Activated CD4-positive, alpha-beta T cell treated with anti-CD3 and anti-CD28 coated beads for 36 hours (primary cell): ENCODE data around the gene HELQ. TPM values are rescaled to one million over a fixed set of nuclear protein-coding genes. Genes with fewer than 3 reads are reported as not detected.
"Not testable (repeated sequence)": the region's sequence is repeated elsewhere in the genome, so short reads cannot be mapped to it uniquely, and the experiment has no call there.

Experiments used
- ATAC-seq: fragments of 200-7000 bp; cut with Tn5 transposase; one replicate; pipeline ENCODE4 v1.10.0; 2021; ENCODE audit warnings: mild to moderate bottlenecking, moderate library complexity
- CTCF ChIA-PET: fragments of 350-600 bp; sonication (Branson Sonifier 250); formaldehyde crosslinking; loops from one replicate; lab custom pipeline; 2021; ENCODE audit warnings: antibody characterized with exemption; lab: Charles Lee
- POLR2A ChIA-PET: fragments of 350-600 bp; sonication (Branson Sonifier 250); formaldehyde crosslinking; loops from one replicate; lab custom pipeline; 2021; ENCODE audit warnings: antibody characterized with exemption, inconsistent platforms; lab: Charles Lee
- DNase-seq: peaks from one replicate; pipeline ENCODE4 v3.0.0-alpha.2; 2020
- H3K27ac Mint-ChIP-seq: one replicate; pipeline ENCODE4 v1.8.0; 2021; ENCODE audit warnings: mixed read lengths
- H3K27me3 Mint-ChIP-seq: one replicate; pipeline ENCODE4 v1.8.0; 2021; ENCODE audit warnings: mixed read lengths
- H3K36me3 Mint-ChIP-seq: one replicate; pipeline ENCODE4 v1.8.0; 2021; ENCODE audit warnings: low read depth, mixed read lengths
- H3K4me1 Mint-ChIP-seq: one replicate; pipeline ENCODE4 v1.8.0; 2021; ENCODE audit warnings: mixed read lengths
- H3K4me3 Mint-ChIP-seq: one replicate; pipeline ENCODE4 v1.8.0; 2021; ENCODE audit warnings: mild to moderate bottlenecking, moderate library complexity, mixed read lengths
- H3K9me3 Mint-ChIP-seq: one replicate; pipeline ENCODE4 v1.8.0; 2021; ENCODE audit warnings: low read depth, mixed read lengths
- intact Hi-C, 2 experiments: fragments of 100-400 bp; cut with DNase I in 1 of 2; cut with micrococcal nuclease in 1 of 2; formaldehyde crosslinking; loops; one replicate each; pipeline versions ENCODE4 v1.14.2 to v1.15.1; 2022 to 2024; cut with DNase I, micrococcal nuclease
- total RNA-seq, 2 experiments: library from RNA; stranded (reverse); gene quantifications; one replicate each; pipeline ENCODE4 v1.2.3, GENCODE V29; 2021

HELQ gene
- total RNA-seq, 2 experiments from 2014 or later, result 9.3 to 10.1 TPM

DNA sequence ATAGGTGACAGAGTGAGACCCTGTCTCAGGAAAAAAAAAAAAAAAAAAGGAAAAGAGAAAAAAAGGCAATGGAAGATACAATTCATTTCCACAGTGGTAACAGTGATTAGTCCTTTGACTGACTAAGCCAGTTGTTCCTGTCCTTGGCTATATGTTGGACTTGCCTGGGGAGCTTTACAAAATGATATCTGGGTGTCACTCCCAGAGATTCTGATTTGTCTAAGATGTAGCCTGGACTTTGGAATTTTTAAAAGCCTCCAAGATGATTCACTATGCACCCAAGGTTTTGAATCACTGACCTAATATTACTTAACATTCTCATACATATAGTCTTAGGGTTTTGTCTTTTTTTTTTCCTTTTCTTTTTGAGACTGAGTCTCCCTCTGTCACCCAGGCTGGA, 16.9 kb downstream of the HELQ start:
- no peak for DNase-seq
- peaks cover 3% of the 10 kb centered on the region for H3K4me1 Mint-ChIP-seq
- H3K4me3 Mint-ChIP-seq, result no peak overlapping the region
- no peaks in the 10 kb centered on the region for H3K9me3 Mint-ChIP-seq
- no peaks in the 10 kb centered on the region for H3K27me3 Mint-ChIP-seq
- H3K36me3 Mint-ChIP-seq, result peaks cover 23% of the 10 kb centered on the region
- H3K27ac Mint-ChIP-seq, result no peak overlapping the region
- CTCF ChIA-PET, result no interaction called here
- intact Hi-C loops, result no loop called here
- no peak for ATAC-seq
- POLR2A ChIA-PET, result no interaction called here

DNA sequence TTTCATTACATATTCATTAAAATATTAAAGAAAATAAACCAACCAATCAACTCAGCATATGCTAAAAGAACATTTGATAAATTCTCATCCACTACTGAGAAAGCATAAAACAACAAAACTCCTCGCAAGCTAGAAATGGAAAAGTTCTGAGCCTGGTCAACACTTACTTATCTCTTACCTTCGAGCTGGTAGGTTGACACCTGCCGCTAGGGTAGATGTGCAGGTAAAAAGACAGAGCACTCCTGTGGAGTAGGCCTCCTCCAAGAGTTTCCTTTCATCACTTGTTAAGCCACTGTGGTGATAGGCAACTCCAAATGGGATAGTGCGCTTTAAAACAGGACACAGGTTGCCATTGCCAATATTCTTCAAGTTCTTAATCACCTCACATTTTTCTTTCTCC, 18.9 kb downstream of the HELQ start:
- no peak for DNase-seq
- H3K36me3 Mint-ChIP-seq, result peaks cover 18% of the 10 kb centered on the region
- no peak overlapping the region for H3K27ac Mint-ChIP-seq
- H3K9me3 Mint-ChIP-seq, result no peaks in the 10 kb centered on the region
- H3K4me1 Mint-ChIP-seq, result peaks cover 3% of the 10 kb centered on the region
- no peak overlapping the region for H3K4me3 Mint-ChIP-seq
- no peak for ATAC-seq
- intact Hi-C loops, result no loop called here
- CTCF ChIA-PET, result interaction anchor here (1.0 kb wide), 1 partner anchor 19 kb away, joined by 3 read pairs; no protein-coding TSS in a partner anchor
- POLR2A ChIA-PET, result no interaction called here
- no peaks in the 10 kb centered on the region for H3K27me3 Mint-ChIP-seq

DNA sequence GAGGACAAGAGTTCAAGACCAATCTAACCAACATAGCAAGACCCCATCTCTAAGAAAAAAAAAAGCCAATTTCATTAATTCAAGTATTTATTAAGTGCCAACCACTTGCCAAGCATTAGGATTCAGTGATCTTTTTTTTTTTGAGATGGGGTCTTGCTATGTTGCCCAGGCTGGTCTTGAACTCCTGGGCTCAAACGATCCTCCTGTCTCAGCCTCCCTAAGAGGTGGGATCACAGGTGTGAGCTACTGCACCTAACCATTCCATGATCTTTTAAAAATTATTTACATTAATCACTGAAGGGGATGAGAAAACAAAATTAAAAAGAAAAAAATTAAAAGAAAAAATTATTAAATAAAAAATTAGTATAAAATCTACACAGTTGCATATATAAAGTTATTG, 24.4 kb downstream of the HELQ start:
- no peak overlapping the region for H3K27ac Mint-ChIP-seq
- no peaks in the 10 kb centered on the region for H3K9me3 Mint-ChIP-seq
- H3K4me3 Mint-ChIP-seq, result no peak overlapping the region
- ChIA-PET POLR2A (no interaction called here), CTCF (no interaction called here)
- DNase-seq (no peak), ATAC-seq (no peak)
- H3K4me1 Mint-ChIP-seq, result peaks cover 5% of the 10 kb centered on the region
- H3K36me3 Mint-ChIP-seq, result peaks cover 21% of the 10 kb centered on the region
- intact Hi-C loops, result no loop called here
- no peaks in the 10 kb centered on the region for H3K27me3 Mint-ChIP-seq

DNA sequence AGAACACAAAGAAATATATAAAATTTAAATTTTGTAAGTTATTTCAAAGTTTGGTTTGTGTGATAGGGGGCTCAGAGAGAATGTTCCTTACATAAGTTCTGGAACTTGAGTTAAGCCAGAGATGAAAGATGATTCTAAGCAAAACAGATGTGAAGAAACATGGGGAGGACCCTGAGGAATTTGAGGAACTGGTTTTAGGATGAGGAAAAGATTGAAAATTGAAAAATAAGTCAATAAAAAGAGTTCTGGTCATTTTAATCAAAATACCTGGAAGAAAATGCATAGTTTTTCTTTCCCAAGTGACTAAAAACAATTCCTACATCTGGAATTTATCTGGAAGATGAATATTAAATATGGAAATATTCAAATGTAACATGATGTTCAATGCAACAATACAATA, 37.4 kb downstream of the HELQ start:
- H3K9me3 Mint-ChIP-seq, result no peaks in the 10 kb centered on the region
- POLR2A ChIA-PET, result no interaction called here
- intact Hi-C loops, result no loop called here

DNA sequence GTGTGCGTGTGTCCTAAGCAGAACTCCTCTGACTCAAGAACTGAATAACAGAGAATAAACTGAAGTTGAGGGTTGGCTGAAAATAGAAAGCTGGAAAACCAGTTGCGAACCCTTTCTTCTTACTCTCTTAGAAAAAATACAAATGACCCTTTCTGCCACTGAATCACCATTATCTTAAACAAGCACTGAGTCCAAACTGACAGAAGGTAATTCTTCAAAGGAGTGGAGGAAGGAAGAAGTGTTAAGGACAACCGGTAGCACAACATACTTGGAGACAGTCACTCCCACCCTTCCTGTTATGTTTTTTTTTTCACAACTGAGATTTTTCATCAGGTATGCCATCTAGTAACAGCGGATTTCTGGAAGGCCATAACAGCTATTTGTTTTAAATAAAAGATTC, 38.1 kb downstream of the HELQ start:
- ChIA-PET CTCF (interaction anchor here (1.1 to 1.4 kb wide), 2 partner anchors 9 to 19 kb away, joined by 3 read pairs; no protein-coding TSS in a partner anchor), POLR2A (no interaction called here)
- Mint-ChIP-seq H3K27me3 (no peaks in the 10 kb centered on the region), H3K27ac (peak overlapping the region; percentile 31), H3K4me1 (no peaks in the 10 kb centered on the region), H3K4me3 (no peak overlapping the region), H3K36me3 (peaks cover 22% of the 10 kb centered on the region), H3K9me3 (no peaks in the 10 kb centered on the region)
- ATAC-seq (no peak), DNase-seq (no peak)
- intact Hi-C loops, result no loop called here

More for the DNA sequence above, 37.4 kb downstream of the HELQ start:
- CTCF ChIA-PET, result interaction anchor here (1.1 to 1.4 kb wide), 2 partner anchors 9 to 19 kb away, joined by 3 read pairs; no protein-coding TSS in a partner anchor
- Mint-ChIP-seq H3K4me1 (no peaks in the 10 kb centered on the region), H3K27me3 (no peaks in the 10 kb centered on the region), H3K4me3 (no peak overlapping the region), H3K27ac (no peak overlapping the region), H3K36me3 (peaks cover 23% of the 10 kb centered on the region)
- no peak for DNase-seq
- ATAC-seq, result no peak

DNA sequence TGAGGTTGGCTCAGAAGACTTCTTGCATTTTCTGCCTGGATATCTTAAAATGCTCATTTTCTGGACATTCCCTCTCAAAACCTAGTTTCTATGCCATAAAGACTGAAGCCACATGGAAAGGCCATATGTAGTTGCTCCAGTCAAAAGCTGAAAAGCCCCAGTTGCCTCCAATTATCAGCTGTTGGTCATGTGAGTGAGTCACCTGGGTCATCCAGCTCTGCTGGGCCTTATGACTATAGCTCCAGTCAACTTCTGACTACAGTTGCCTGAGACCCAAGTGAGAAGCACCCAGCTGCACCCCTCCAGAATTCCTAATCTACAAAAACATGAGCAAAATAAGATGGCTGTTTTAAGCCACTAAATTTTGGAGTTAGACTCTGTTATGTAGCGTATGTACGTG, 41.9 kb downstream of the HELQ start:
- intact Hi-C loops, result no loop called here
- DNase-seq (no peak), ATAC-seq (no peak)
- H3K4me3 Mint-ChIP-seq, result no peak overlapping the region
- ChIA-PET CTCF (interaction anchor here (1.0 kb wide), 1 partner anchor 118 kb away, joined by 3 read pairs; no protein-coding TSS in a partner anchor), POLR2A (no interaction called here)
- H3K9me3 Mint-ChIP-seq, result no peaks in the 10 kb centered on the region
- H3K36me3 Mint-ChIP-seq, result peaks cover 17% of the 10 kb centered on the region
- H3K27me3 Mint-ChIP-seq, result no peaks in the 10 kb centered on the region
- H3K4me1 Mint-ChIP-seq, result no peaks in the 10 kb centered on the region
- no peak overlapping the region for H3K27ac Mint-ChIP-seq

DNA sequence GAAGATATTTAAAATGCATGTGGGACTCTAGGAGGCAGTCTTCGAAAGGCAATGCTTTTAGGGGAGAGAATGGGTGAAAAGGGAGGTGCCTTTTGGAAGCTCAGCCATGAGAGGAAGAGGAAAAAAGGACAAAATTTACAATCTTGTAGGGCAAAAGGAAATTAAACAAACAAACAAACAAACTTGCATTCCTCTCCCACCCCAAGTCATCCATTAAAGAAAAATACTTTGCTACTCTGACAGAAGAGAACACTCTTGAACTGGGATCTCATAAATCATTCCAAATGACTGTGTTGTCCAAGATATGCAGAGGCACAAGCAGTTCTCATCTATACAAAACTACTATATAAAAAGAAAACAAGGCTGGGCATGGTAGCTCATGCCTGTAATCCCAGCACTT, 46.7 kb downstream of the HELQ start:
- Mint-ChIP-seq H3K27me3 (no peaks in the 10 kb centered on the region), H3K4me1 (no peaks in the 10 kb centered on the region), H3K36me3 (peaks cover 3% of the 10 kb centered on the region), H3K9me3 (no peaks in the 10 kb centered on the region), H3K4me3 (no peak overlapping the region), H3K27ac (no peak overlapping the region)
- intact Hi-C loops, result no loop called here
- ChIA-PET POLR2A (no interaction called here), CTCF (interaction anchor here (1.4 kb wide), 1 partner anchor 11 kb away, joined by 3 read pairs; no protein-coding TSS in a partner anchor)
- ATAC-seq (no peak), DNase-seq (no peak)

DNA sequence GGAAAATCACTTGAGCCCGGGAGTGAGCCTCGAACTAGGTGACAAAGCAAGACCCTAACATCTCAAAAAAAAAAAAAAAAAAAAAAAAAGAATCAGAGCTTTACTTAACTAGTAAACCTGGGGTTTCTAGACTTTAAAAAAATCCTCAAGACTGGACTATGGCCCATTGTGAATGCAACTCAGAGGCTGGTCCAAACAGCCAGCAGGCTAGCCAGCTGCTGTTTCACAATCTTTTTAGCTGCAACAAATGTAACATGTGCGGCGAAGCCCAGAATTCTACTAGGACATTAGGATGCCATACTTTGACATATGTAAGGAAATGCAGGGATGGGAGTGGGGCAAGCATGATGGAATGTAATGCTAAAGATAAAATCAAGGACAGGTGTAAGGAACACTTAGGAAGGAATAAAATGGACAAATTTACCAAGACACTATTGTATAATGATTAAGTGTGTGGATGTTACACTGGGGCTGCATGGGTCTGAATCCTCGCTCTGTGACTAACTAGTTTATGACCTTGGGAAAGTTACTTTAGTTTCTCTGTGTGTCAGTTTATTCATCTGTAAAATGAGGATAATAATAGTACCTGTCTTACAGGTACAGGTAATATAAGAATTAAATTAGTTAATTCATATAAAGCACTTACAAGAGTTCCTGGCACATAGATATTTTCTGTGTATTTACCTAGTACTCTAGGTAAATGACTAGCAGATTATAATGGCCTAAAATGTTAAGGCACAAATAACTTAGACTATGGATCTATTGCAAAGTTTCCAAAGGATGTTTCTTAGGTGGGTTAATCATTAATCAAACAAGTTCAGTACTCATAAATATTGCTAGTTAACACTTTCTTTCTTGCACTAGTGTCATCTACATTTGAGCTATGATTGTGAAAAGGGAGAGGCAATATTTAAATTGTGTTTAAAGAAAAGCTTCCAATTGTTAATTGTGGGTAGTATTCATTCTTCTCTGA, 49.5 kb downstream of the HELQ start:
- Mint-ChIP-seq H3K36me3 (peaks cover 6% of the 10 kb centered on the region), H3K27me3 (no peaks in the 10 kb centered on the region), H3K4me3 (no peak overlapping the region), H3K27ac (no peak overlapping the region), H3K9me3 (peaks cover 2% of the 10 kb centered on the region), H3K4me1 (no peaks in the 10 kb centered on the region)
- ChIA-PET POLR2A (no interaction called here), CTCF (interaction anchor here (0.6 to 1.0 kb wide), 2 partner anchors 44 to 858 kb away, joined by 3 read pairs; no protein-coding TSS in a partner anchor)
- ATAC-seq, result no peak
- intact Hi-C loops, result no loop called here
- DNase-seq, result no peak

DNA sequence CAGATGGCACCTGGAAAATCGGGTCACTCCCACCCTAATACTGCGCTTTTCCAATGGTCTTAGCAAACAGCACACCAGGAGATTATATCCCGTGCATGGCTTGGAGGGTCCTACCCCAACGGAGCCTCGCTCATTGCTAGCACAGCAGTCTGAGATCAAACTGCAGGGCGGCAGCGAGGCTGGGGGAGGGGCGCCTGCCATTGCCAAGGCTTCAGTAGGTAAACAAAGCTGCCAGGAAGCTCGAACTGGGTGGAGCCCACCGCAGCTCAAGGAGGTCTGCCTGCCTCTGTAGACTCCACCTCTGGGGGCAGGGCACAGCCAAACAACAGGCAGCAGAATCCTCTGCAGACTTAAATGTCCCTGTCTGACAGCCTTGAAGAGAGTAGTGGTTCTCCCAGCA, 57.5 kb downstream of the HELQ start:
- ATAC-seq, H3K27ac Mint-ChIP-seq, POLR2A ChIA-PET, H3K4me3 Mint-ChIP-seq, intact Hi-C loops, H3K9me3 Mint-ChIP-seq, DNase-seq, H3K4me1 Mint-ChIP-seq, H3K27me3 Mint-ChIP-seq: not testable (repeated sequence)
- H3K36me3 Mint-ChIP-seq, result peaks cover 13% of the 10 kb centered on the region
- CTCF ChIA-PET, result interaction anchor here (1.2 kb wide), 1 partner anchor 10 kb away, joined by 3 read pairs; no protein-coding TSS in a partner anchor

DNA sequence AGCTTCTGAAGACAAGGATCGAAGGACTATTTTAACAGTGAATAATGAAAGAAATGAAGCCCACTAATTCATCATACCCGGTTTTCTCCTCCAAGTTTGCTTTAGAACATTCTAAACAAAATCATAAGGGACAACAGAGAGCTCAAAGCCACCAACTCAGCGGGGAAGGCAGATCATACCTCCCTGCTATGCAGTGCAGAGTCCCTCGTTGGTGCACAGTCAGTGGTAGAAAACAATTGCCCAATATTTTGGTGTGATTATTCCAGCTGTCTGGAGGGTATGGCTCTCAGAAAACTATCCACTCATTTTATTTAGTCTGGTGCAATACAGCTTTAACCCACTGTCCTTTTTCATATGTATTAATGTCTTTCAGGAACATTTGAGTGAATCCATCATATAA, 61.7 kb downstream of the HELQ start:
- H3K4me1 Mint-ChIP-seq, result no peaks in the 10 kb centered on the region
- POLR2A ChIA-PET, result no interaction called here

DNA sequence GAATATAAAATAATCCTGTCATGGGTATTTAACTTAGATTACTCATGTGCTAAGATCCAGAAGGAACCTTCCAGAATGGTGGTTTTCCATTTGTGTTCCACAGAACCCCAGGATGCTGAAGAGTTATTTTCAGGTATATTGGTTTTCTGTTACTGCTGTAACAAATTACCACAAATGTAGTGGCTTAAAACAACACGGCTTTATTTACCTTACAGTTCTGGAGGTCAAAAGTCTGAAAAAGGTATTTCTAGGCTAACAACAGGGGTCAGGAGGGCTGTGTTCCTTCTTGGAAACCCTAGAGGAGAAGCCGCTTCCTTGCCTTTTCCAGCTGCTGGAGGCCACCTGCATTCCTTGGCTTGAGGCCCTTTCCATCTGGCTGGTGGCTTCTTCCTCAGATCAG, 63.1 kb downstream of the HELQ start:
- H3K27me3 Mint-ChIP-seq, result no peaks in the 10 kb centered on the region
- intact Hi-C loops, result no loop called here
- DNase-seq (no peak), ATAC-seq (no peak)
- peaks cover 2% of the 10 kb centered on the region for H3K9me3 Mint-ChIP-seq
- H3K4me1 Mint-ChIP-seq, result peaks cover 6% of the 10 kb centered on the region
- ChIA-PET POLR2A (no interaction called here), CTCF (interaction anchor here (1.2 kb wide), 2 partner anchors 19 to 26 kb away, joined by 3 read pairs; no protein-coding TSS in a partner anchor)
- no peak overlapping the region for H3K4me3 Mint-ChIP-seq
- peaks cover 2% of the 10 kb centered on the region for H3K36me3 Mint-ChIP-seq
- no peak overlapping the region for H3K27ac Mint-ChIP-seq

More for the DNA sequence above, 61.7 kb downstream of the HELQ start:
- CTCF ChIA-PET, result interaction anchor here (0.7 kb wide), 1 partner anchor 10 kb away, joined by 3 read pairs; no protein-coding TSS in a partner anchor
- no peak for ATAC-seq
- no peak for DNase-seq
- no peak overlapping the region for H3K27ac Mint-ChIP-seq
- H3K36me3 Mint-ChIP-seq, result peaks cover 9% of the 10 kb centered on the region
- no peak overlapping the region for H3K4me3 Mint-ChIP-seq
- no peaks in the 10 kb centered on the region for H3K27me3 Mint-ChIP-seq
- H3K9me3 Mint-ChIP-seq, result peaks cover 2% of the 10 kb centered on the region
- intact Hi-C loops, result no loop called here
